GM10248 (cell line): ENCODE measurements around the gene CLSTN3.
"Not testable (repeated sequence)": the region's sequence is repeated elsewhere in the genome, so short reads cannot be mapped to it uniquely, and the experiment has no call there.

Experiments
- CTCF ChIA-PET: fragments of 300-600 bp; sonication (Branson Sonifier 250); formaldehyde crosslinking; extraction: SDS; loops from one replicate; lab custom pipeline; 2021; ENCODE audit warnings: antibody characterized with exemption; lab: Yijun Ruan, JAX
- POLR2A ChIA-PET: fragments of 350-650 bp; sonication (Branson Sonifier 250); formaldehyde crosslinking; extraction: SDS; loops from one replicate; lab custom pipeline; 2020; ENCODE audit warnings: antibody characterized with exemption; lab: Yijun Ruan, JAX
- DNase-seq: peaks from one replicate; pipeline ENCODE4 v3.0.0; 2012; ENCODE audit errors: extremely low spot score
- TF ChIP-seq, protein P1 (sequence below): IDR thresholded peaks from 2 replicates; pipeline ENCODE4 v1.5.1; 2012; ENCODE audit warnings: mild to moderate bottlenecking, low read depth; ENCODE audit errors: extremely low read depth, missing control alignments, control extremely low read depth

Gene CLSTN3

GRCh38 chr12:7101694-7102131 lies 28.5 kb upstream of the CLSTN3 start:
- POLR2A ChIA-PET: no interaction called here
- TF ChIP-seq, protein P1, sequence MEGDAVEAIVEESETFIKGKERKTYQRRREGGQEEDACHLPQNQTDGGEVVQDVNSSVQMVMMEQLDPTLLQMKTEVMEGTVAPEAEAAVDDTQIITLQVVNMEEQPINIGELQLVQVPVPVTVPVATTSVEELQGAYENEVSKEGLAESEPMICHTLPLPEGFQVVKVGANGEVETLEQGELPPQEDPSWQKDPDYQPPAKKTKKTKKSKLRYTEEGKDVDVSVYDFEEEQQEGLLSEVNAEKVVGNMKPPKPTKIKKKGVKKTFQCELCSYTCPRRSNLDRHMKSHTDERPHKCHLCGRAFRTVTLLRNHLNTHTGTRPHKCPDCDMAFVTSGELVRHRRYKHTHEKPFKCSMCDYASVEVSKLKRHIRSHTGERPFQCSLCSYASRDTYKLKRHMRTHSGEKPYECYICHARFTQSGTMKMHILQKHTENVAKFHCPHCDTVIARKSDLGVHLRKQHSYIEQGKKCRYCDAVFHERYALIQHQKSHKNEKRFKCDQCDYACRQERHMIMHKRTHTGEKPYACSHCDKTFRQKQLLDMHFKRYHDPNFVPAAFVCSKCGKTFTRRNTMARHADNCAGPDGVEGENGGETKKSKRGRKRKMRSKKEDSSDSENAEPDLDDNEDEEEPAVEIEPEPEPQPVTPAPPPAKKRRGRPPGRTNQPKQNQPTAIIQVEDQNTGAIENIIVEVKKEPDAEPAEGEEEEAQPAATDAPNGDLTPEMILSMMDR: no peak
- no peak for DNase-seq
- CTCF ChIA-PET: interaction anchor here (1.3 kb wide), 1 partner anchor 11 kb away, joined by 4 read pairs; no protein-coding TSS in a partner anchor

GRCh38 chr12:7102582-7102981 lies 27.6 kb upstream of the CLSTN3 start:
- no peak for DNase-seq
- ChIA-PET CTCF (interaction anchor here (0.8 to 1.3 kb wide), 2 partner anchors 10 to 178 kb away, joined by 3 to 4 read pairs; no protein-coding TSS in a partner anchor), POLR2A (no interaction called here)
- TF ChIP-seq, protein P1: no peak

DNA sequence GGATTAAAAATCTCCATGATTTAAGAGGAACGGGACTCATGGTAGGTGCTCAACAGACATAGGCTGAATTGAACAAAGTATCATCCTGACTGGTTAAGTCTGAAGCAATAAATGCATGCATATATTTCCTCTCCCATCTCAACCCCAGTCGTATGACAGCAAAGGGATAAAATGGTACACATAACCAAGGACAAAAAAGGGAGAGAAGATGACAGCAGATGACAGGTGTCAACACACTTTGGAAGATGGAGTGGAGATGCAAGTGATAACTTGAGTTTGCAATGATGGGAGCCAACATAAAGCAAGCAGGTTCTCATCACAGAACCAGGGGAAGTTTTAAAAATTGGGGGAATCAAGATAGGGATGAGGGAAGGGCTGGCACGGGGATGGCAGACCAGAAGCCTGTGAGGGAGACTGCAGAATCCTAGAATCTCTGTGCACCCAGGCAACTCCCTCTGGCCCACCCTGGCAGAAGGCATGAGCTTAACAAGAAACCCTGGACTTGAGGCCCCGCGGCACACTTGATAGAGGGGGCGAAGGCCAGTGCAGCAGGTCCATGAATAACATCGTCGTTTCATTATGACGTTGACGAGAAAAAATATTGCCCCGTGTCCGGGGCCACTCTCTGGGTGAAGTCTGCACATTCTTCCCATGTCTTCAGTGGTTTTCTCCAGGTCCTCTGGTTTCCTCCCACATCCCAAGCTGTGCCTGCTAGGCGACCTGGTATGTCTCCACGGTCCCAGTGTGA lies 26.2 kb upstream of the CLSTN3 start:
- CTCF ChIA-PET: interaction anchor here (0.9 to 1.9 kb wide), 4 partner anchors 9 to 232 kb away, joined by 4 to 7 read pairs (median 4); no protein-coding TSS in a partner anchor
- DNase-seq: no peak
- POLR2A ChIA-PET: no interaction called here
- TF ChIP-seq, protein P1: no peak

- CTCF ChIA-PET: interaction anchor here (1.4 kb wide), 1 partner anchor 113 kb away, joined by 3 read pairs; no protein-coding TSS in a partner anchor
- DNase-seq: no peak
- TF ChIP-seq, protein P1: no peak
- POLR2A ChIA-PET: no interaction called here
These were observed 24.1 kb upstream of the CLSTN3 start for GRCh38 chr12:7106082-7106481.

DNA sequence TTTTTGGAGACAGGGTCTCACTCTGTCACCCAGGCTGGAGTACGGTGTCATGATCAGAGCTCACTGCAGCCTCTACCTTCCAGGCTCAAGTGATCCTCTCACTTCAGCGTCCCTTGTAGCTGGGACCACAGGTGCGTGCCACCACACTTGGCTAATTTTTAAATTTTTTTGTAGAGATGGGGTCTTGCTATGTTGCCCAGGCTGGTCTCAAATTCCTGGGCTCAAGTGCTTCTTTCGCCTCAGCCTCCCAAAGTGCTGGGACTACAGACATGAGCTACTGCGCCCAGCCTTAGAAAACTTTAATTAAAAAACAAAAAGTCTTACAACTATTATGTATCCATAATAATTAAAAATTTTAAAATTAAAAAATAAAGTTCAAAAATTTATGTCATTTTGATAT lies 23.0 kb upstream of the CLSTN3 start:
- POLR2A ChIA-PET: interaction anchor here (0.7 to 1.2 kb wide), 2 partner anchors 11 to 48 kb away, joined by 4 to 5 read pairs; no protein-coding TSS in a partner anchor
- CTCF ChIA-PET: interaction anchor here (1.1 to 8.3 kb wide), 11 partner anchors 14 to 234 kb away, joined by 3 to 108 read pairs (median 10); partner anchors contain the start of genes C12orf57, C1R, LPCAT3 and RNU7-1

GRCh38 chr12:7107636-7108002 lies 22.6 kb upstream of the CLSTN3 start:
- no peak for DNase-seq
- TF ChIP-seq, protein P1: no peak
- POLR2A ChIA-PET: interaction anchor here (1.0 to 1.2 kb wide), 3 partner anchors 10 to 239 kb away, joined by 3 to 9 read pairs (median 4); partner anchors contain the start of genes SPSB2 and TPI1
- CTCF ChIA-PET: interaction anchor here (0.8 to 8.3 kb wide), 25 partner anchors 8 to 239 kb away, joined by 3 to 108 read pairs (median 7); partner anchors contain the start of genes C12orf57, C1R, CLSTN3 and LPCAT3

More for the DNA sequence above, 23.0 kb upstream of the CLSTN3 start:
- DNase-seq: not testable (repeated sequence)
